SW480 (cell line): Measurements from ENCODE around the gene HID1.

ENCODE experiments used
- DNase-seq: peaks from one replicate; pipeline ENCODE4 v3.0.0-alpha.2; 2016; ENCODE audit warnings: low spot score

The HID1 gene

GRCh38 chr17:74964988-74965622 is 7.5 kb downstream of the HID1 start:
- DNase-seq = no peak

- no peak for DNase-seq
These were observed 8.3 kb downstream of the HID1 start for GRCh38 chr17:74964246-74964761.

GRCh38 chr17:74963656-74964055 is 8.9 kb downstream of the HID1 start:
- DNase-seq = no peak

DNA sequence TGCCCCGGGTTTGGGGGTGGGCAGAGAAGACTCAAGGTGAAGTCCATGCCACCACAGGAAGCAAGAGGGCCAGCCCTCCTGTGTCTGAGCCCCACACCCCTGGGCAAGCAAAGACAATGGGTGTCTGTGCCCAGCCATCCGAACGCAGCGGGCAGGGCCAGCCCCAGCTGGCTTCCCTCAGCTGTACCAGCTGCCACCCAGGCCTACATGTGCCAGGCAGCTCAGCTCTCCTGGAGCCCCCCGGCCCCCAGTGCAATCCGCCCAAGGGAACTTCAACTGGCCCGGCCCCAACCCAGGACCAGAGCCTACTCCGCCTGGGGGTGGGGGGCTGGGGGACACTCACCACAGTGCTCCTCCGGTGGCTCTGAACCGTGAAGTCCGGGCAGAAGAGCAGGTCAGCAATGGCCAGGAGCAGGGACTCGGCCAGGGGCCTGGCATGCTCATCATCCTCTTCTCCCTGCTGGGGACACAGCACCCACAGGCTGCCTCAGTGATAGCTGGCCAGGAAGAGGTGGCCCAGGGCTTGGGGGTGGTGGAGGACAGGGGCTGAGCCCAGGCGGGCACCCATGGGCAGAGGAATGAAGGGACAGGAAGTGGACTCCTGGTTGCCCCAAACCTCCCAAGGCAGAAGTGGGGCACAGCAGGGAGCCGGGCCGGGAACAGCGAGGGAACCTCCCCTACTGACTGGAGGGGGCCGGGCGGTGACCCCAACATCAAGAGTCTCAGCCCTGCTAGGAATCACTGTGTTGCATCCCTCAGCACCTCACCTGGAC is 9.8 kb downstream of the HID1 start:
- DNase-seq = no peak

- peak; percentile 82 for DNase-seq
These were observed 10.8 kb downstream of the HID1 start for GRCh38 chr17:74961657-74962350.

DNA sequence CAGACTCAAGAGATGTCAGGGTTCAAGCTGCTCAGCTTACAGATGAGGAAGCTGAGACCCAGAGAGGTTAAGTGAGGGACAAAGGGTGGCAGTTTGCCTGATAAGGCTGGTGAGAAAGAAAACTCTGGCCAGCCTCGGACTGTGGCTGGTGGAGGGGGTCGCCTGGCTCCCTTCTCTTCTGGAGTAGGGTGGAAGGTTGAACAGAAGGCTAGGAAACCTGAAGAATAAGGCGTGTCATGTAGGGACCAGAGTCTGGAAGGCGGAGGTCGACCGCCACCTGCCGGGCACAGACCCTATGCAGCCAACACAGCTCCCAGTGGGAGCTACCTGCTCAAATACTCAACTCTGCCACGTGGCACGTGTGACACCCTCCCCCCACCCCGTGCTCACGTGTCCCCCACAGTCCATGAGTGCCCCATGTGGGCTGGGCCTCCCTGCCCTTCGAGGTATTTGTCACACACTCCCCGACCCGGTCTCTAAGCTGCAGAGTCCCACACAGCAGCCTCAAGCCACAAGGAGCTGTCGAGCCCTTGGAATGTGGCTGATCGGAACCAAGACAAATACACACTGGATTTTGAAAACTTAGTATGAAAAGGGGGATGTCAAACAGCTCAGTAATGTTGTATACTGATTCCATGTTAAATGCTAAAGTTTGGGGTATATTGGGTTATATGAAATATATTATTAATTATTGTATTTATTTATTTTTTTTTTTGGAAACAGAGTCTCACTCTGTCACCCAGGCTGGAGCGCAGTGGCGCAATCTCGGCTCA is 11.8 kb downstream of the HID1 start:
- peak; percentile 93 for DNase-seq

DNA sequence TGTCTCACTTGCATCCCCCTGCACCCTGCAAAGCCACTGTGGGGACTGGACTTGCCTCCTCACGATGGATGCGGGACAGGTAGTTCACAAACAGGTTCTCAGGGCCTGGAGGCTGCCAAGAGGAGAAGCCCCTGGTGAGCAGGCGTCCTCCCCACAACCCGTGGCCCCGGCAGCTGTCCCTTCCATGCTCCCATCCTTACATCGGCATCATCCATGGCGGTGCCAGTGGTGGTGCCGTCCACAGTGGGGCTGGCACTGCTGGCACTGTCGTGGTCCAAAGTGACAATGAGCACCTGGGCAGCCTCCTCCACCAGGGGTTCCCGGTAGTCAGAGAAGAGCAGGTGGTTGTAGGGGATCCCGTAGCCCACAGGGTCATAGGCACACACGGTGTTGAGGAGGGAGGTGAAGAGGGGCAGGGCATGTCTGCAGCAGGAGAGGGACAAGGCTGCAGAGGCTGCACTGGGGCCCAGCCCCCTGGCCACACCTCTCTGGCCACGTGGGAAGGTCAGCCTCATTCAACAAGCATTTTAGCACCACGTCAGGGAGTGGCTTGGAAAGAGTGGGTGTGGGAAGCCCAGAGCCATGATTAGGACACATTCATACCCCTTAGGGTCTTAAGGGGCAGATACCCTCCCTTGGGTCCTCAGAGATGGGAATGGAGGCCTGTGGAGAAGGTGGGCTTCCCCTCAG is 12.6 kb downstream of the HID1 start:
- DNase-seq = peak; percentile 72

DNA sequence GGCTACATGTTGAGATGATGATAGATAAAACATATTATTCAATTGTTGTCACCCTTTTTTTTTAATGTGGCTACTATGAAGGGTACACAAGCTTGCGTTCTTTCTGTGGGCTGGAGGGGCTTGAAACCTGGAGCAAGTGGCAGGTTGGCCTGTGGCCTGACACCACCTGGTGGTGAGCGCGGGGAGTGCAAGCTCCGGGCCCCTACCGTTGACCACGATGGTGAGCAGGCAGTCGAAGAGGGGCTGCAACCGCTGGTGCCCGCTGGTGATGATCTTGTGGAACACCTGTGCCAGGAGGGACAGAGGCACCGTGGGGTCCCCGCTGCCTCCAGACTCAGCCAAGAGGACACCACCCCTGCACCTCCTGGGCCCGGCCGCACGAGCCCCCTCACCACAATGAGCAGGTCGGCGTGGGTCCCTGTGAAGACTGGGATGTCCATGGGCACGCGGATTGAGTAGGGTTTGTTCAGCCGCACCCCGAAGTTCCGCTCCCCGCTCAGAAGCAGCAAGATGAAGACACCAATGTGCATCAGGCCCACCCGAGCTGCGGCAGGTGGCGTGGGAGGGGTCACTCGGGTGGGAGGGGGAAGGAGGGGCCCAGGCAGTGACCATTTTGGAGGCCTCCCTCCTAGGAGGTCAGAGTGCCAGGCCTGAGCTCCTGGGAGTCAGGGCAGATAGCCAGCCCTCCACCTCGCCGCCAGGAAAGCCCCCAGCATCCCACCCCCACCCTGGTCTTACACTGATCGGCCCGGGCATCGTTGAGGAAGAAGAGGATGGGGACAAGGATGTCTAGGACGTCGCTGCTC is 14.4 kb downstream of the HID1 start:
- peak; percentile 38 for DNase-seq

GRCh38 chr17:74956093-74956492 is 16.5 kb downstream of the HID1 start:
- DNase-seq = no peak

DNA sequence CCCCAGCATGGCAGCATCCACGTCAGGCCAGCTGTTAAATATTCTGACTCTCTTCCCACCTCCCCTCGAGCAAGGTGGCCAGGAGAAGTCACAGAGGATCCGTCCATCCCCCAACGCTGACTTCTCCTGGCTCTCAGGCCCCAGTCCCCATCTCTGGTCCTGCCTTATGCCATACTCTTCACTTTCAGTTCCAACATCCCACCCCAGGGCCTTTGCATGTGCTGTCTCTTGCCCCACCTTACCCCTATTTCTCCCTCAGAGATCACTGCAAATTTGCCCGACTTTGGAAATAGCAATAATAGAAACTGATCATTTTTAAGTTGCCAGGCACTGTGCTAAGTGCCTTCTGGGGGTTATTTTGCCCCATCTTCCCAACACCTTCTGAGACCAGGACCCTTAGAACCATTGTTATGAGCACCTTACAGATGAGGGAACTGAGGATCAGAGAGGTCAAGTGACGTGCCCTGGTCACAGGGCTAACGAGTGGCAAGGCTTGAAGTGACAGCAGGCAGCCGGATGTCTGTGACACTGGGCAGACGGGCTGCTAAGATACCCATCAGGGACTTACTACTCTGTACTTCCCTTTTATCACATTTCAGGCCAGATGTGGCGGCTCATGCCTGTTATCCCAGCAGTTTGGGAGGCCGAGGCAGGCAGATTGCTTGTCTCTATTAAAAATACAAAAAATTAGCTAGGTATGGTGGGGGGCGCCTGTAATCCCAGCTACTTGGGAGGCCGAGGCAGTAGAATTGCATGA is 17.7 kb downstream of the HID1 start:
- no peak for DNase-seq

- no peak for DNase-seq
These were observed 18.4 kb downstream of the HID1 start for GRCh38 chr17:74954115-74954514.

- DNase-seq = no peak
These were observed 19.3 kb downstream of the HID1 start for GRCh38 chr17:74953134-74953687.

GRCh38 chr17:74952431-74953133 is 20.0 kb downstream of the HID1 start:
- DNase-seq = no peak

DNA sequence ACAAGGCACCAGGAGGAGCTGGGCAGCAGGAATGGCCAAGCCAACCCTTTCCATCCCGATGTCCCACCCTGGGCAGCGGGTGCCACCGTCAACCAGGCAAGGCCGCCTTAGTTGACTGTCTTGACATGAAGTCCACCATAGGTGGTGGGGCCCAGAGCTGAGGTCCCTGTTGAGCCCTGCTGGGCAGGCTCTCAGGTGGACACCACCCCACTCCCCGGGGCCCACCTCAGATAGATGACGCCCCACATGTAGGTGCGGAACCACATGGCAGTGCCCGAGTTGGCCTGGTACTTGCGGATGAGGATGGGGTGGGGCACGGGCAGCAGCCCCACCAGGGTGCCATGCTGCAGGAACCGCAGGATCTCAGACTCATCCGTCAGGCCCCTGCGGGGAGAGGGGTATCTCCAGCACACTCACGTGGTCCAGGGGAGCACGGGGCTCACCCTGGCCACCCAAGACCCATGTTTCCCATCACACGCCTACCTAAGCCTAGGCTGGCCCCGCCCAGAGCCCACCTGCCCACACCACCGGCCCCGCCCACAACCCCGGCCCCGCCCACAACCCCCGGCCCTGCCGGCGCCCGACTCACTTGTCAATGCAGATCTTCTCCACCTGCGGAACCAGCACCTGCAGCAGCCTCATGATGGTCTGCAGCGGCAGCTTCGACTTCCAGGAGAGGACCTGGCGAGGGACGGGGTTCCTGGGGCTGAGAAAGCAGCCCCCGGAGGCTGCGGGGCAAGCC is 20.7 kb downstream of the HID1 start:
- DNase-seq = no peak

- no peak for DNase-seq
These were observed 21.5 kb downstream of the HID1 start for GRCh38 chr17:74951065-74951464.

DNA sequence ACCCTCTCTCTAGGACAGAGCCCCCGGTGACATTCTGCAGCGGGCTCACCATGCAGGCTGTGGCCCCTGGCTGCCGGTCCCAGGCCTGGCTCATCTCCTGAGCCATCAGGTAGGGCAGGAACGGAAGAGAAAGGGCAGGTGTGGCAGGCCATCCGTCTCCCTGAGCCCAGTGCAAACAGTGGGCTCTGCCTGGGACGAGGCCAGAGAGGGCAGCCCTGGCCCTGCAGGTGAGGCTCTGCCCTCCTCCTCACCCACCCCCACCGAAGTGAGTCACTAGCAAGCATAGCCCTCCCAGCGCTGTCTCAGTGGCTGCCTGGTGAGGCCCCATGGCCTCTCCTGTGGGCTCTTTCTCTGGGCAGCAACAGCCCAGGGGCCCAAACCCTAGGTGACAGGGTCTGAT is 22.4 kb downstream of the HID1 start:
- DNase-seq = peak; percentile 60

GRCh38 chr17:74949455-74950115 is 23.0 kb downstream of the HID1 start:
- no peak for DNase-seq
